Retinal pigment epithelial cell (primary cell): ENCODE data around the gene LRRTM4.

ENCODE experiments used
- DNase-seq: peaks from one replicate; pipeline ENCODE4 v3.0.0-alpha.2; 2010; ENCODE audit warnings: low read depth
- H3K4me3 ChIP-seq: 2 replicates; pipeline ENCODE4 v1.5.1; 2011; ENCODE audit warnings: mild to moderate bottlenecking, low read length, control low read depth, moderate library complexity
- CTCF ChIP-seq: conservative IDR thresholded peaks from 2 replicates; pipeline ENCODE4 v1.5.1; 2011; ENCODE audit warnings: low read depth, low read length, control low read depth, inconsistent platforms

The LRRTM4 gene

GRCh38 chr2:77397763-77398162, 124.4 kb downstream of the LRRTM4 start:
- no peak for TF ChIP-seq CTCF
- no peak overlapping the region for H3K4me3 ChIP-seq
- no peak for DNase-seq

GRCh38 chr2:77395011-77395410, 127.2 kb downstream of the LRRTM4 start:
- H3K4me3 ChIP-seq, result no peak overlapping the region
- no peak for DNase-seq
- no peak for TF ChIP-seq CTCF

DNA sequence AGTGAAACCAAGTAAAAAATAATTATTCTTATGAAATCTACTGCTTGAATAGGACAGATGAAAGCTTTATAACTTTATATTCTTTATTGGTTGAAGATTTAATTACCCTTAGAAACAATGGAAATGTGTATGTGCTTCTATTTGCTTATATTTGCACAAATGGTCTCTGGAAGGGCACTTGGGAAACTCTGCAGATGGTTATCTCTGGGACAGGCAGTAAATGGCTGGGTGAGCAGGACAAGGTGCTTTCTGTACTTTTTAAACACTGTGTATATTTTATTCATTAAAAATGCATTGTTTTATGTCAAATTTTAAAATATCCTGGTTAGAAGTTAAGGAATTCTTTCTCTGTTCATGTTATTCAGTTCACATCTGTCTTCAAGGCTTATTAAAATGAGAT, 131.1 kb downstream of the LRRTM4 start:
- no peak for TF ChIP-seq CTCF
- DNase-seq, result no peak
- H3K4me3 ChIP-seq, result no peak overlapping the region

- no peak for TF ChIP-seq CTCF
- H3K4me3 ChIP-seq, result no peak overlapping the region
- DNase-seq, result no peak
Observed at GRCh38 chr2:77387324-77387723, 134.9 kb downstream of the LRRTM4 start.

DNA sequence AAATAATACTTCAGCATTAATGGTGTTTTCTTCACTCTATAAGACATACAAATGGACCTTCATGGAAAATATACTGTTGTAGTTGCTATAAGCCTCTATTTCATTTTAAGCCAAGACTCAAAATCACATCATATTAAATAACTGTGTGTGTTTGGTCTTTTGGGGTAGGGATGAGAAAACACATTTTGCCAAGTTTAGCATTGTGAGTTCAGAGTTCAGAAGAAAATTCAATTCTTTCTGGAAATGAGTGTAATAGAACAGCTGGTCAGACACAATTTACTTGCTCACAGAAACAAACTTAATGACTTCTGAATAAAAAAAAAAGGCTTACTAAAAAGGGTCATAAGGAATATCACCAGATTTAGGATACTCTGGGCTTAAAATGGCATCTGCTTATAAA, 149.5 kb downstream of the LRRTM4 start:
- TF ChIP-seq CTCF, result no peak
- H3K4me3 ChIP-seq, result no peak overlapping the region
- no peak for DNase-seq

DNA sequence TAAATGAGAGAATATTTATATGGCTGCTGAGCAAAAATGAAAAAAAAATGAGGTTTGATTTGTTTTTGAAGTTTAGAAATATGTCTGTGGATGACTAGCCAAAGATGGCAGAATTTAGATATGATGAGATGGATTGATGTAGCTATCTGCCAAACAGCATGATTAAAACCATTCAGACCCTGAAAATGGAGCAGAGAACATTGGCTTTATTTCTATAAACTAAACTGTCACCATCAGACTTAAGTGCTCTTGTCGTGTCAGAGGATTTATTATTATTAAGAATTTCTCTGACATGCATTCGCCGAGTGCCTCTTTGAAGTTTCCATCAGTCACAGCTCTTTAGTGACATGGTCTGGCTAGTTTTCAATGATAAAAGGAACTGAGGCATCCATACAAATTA, 151.7 kb downstream of the LRRTM4 start:
- H3K4me3 ChIP-seq, result no peak overlapping the region
- DNase-seq, result no peak
- no peak for TF ChIP-seq CTCF

- no peak for DNase-seq
- TF ChIP-seq CTCF, result no peak
- H3K4me3 ChIP-seq, result no peak overlapping the region
Observed at GRCh38 chr2:77363277-77363676, 158.9 kb downstream of the LRRTM4 start.
